HCT116 (cell line): ENCODE measurements around the gene HRH2.

Experiments used
- EGR1 ChIP-seq: IDR thresholded peaks from 2 replicates; pipeline ENCODE4 v1.6.1; 2012; ENCODE audit warnings: low read depth
- EZH2 ChIP-seq: fragments of 200-600 bp; sonication (generic); IDR thresholded peaks from 2 replicates; pipeline ENCODE4 v1.6.1; 2017; ENCODE audit warnings: antibody characterized with exemption, mixed run types
- EZH2phosphoT487 ChIP-seq: fragments of 200-600 bp; IDR thresholded peaks from 2 replicates; pipeline ENCODE4 v1.6.1; 2018; ENCODE audit warnings: antibody characterized with exemption, borderline replicate concordance
- JUND ChIP-seq: IDR thresholded peaks from 2 replicates; pipeline ENCODE4 v1.6.1; 2012
- MAX ChIP-seq: IDR thresholded peaks from 2 replicates; pipeline ENCODE4 v1.6.1; 2012
- POLR2A ChIP-seq: IDR thresholded peaks from 2 replicates; pipeline ENCODE4 v1.7.0; 2011; ENCODE audit warnings: borderline replicate concordance; ENCODE audit not compliant: insufficient read depth, insufficient read length; ENCODE audit errors: extremely low read depth
- POLR2AphosphoS5 ChIP-seq: IDR thresholded peaks from 2 replicates; pipeline ENCODE4 v1.6.1; 2011; ENCODE audit warnings: mild to moderate bottlenecking, low read depth, low read length, moderate library complexity
- RAD21 ChIP-seq: IDR thresholded peaks from 2 replicates; pipeline ENCODE4 v1.6.1; 2012; ENCODE audit warnings: low read depth, mild to moderate bottlenecking
- SIN3A ChIP-seq: IDR thresholded peaks from 2 replicates; pipeline ENCODE4 v1.6.1; 2012; ENCODE audit warnings: low read depth
- TCF7L2 ChIP-seq: IDR thresholded peaks from 2 replicates; pipeline ENCODE4 v1.7.0; 2011; ENCODE audit warnings: borderline replicate concordance, inconsistent platforms; ENCODE audit not compliant: insufficient read depth, insufficient read length; ENCODE audit errors: extremely low read depth
- YY1 ChIP-seq: IDR thresholded peaks from 2 replicates; pipeline ENCODE4 v1.6.1; 2011; ENCODE audit warnings: low read length, low read depth, moderate library complexity, mild to moderate bottlenecking; ENCODE audit not compliant: insufficient replicate concordance; ENCODE audit errors: extremely low read depth
- TF ChIP-seq, protein P1 (sequence below), 3 experiments: fragments of 200-600 bp in 1 of 3; sonication (generic) in 1 of 3; IDR thresholded peaks in 2 of 3; conservative IDR thresholded peaks in 1 of 3; 2 replicates each; pipeline ENCODE4 v1.5.1; 2012 to 2017; ENCODE audit warnings: low read depth in 2 of 3, low read length in 2 of 3, antibody characterized with exemption in 1 of 3, borderline replicate concordance in 1 of 3, control low read depth in 1 of 3, mild to moderate bottlenecking in 1 of 3, mixed read lengths in 1 of 3, mixed run types in 1 of 3, moderate library complexity in 1 of 3; ENCODE audit not compliant: insufficient read depth in 1 of 3

DNA sequence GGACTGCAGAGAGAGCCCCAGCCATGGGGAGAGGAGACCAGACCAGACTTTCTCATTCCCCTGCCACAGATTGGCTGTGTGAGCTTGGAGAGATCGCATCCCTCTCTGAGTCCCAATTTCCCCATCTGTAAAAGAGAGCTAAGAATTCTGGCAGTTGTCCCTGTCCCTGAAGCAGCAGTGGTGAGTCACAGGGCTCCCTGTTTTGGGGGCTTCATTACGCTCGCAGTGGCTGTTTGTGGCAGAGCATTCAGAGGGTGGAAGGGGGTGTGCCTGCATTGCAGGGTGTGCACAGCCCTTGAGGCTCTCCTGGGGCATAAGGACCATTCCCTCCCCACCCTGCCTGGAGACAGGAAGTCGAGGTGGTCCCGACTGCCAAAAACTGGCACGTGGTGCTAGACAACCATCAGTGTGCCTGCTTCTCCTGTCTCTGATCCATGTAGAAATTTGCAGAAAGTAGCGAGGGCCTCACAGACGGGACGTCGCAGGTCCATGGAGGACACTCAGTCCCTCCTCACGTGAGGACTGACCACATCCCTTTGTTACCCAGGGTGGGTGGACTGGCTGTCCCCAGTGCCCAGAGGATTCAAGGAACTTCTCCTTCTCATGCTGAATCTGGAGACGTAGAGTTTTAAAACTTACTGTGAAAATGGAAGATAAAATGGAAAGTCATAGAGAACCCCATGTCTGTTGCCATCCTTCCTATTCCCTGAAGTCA is 35.3 kb downstream of the HRH2 start:
- TF ChIP-seq, protein P1, sequence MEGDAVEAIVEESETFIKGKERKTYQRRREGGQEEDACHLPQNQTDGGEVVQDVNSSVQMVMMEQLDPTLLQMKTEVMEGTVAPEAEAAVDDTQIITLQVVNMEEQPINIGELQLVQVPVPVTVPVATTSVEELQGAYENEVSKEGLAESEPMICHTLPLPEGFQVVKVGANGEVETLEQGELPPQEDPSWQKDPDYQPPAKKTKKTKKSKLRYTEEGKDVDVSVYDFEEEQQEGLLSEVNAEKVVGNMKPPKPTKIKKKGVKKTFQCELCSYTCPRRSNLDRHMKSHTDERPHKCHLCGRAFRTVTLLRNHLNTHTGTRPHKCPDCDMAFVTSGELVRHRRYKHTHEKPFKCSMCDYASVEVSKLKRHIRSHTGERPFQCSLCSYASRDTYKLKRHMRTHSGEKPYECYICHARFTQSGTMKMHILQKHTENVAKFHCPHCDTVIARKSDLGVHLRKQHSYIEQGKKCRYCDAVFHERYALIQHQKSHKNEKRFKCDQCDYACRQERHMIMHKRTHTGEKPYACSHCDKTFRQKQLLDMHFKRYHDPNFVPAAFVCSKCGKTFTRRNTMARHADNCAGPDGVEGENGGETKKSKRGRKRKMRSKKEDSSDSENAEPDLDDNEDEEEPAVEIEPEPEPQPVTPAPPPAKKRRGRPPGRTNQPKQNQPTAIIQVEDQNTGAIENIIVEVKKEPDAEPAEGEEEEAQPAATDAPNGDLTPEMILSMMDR (IDR thresholded peaks at IDR 0.05 in 2 of 3, conservative IDR thresholded peaks at IDR 0.05 in 1 of 3; ENCODE audit: borderline replicate concordance in 1 of 3, insufficient read depth in 1 of 3, low read depth in 2 of 3, low read length in 2 of 3) = no peak
- TF ChIP-seq POLR2A = no peak
- TF ChIP-seq EZH2phosphoT487 = no peak
- TF ChIP-seq RAD21 = no peak
- no peak for TF ChIP-seq MAX
- no peak for TF ChIP-seq YY1
- no peak for TF ChIP-seq POLR2AphosphoS5
- no peak for TF ChIP-seq JUND
- no peak for TF ChIP-seq EGR1
- TF ChIP-seq TCF7L2 = no peak
- TF ChIP-seq EZH2 = no peak
- TF ChIP-seq SIN3A = no peak
